ENCODE data around the gene HHIP. TPM values are rescaled to one million over a fixed set of nuclear protein-coding genes. Genes with fewer than 3 reads are reported as not detected.

The HHIP gene
- total and polyA plus RNA-seq, 7 donors = 0.01 to 0.56 (median 0.18) TPM; not detected in 1

- no peak overlapping the region for H3K27ac ChIP-seq
- intact Hi-C loops (cut with DNase I) = no loop called here
- ATAC-seq (no peak), DNase-seq (no peak)
- H3K9me3 ChIP-seq = no peaks in the 10 kb centered on the region
- H3K36me3 ChIP-seq (ENCODE audit: insufficient read depth in 1 of 2, low read depth in 1 of 2) = no peaks in the 10 kb centered on the region
- WGBS, 3 donors = 91 to 92% (median 92%) methylated on average over 8 of the region's 8 CpGs
- TF ChIP-seq CTCF (IDR thresholded peaks at IDR 0.05) = no peak
- H3K4me3 ChIP-seq = no peak overlapping the region
- H3K4me1 ChIP-seq = no peaks in the 10 kb centered on the region
- H3K27me3 ChIP-seq (ENCODE audit: insufficient read depth in 3 of 3, low read length in 2 of 3) = no peaks in the 10 kb centered on the region
Measured at GRCh38 chr4:144683516-144683915, 37.6 kb downstream of the HHIP start.

GRCh38 chr4:144685911-144686310, 40.0 kb downstream of the HHIP start:
- DNase-seq = no peak
- 81 to 86% (median 82%) methylated on average over 3 of the region's 3 CpGs for WGBS, 3 donors
- Histone ChIP-seq H3K9me3 (no peaks in the 10 kb centered on the region), H3K27ac (no peak overlapping the region), H3K4me1 (no peaks in the 10 kb centered on the region), H3K27me3 (ENCODE audit: insufficient read depth in 3 of 3, low read length in 2 of 3) (no peaks in the 10 kb centered on the region), H3K36me3 (ENCODE audit: insufficient read depth in 1 of 2, low read depth in 1 of 2) (no peaks in the 10 kb centered on the region), H3K4me3 (no peak overlapping the region)
- no peak for ATAC-seq
- no peak for TF ChIP-seq CTCF (IDR thresholded peaks at IDR 0.05)
- intact Hi-C loops (cut with DNase I) = no loop called here

GRCh38 chr4:144686921-144687320, 41.0 kb downstream of the HHIP start:
- H3K9me3 ChIP-seq = no peaks in the 10 kb centered on the region
- intact Hi-C loops (cut with DNase I) = no loop called here
- H3K27me3 ChIP-seq (ENCODE audit: insufficient read depth in 3 of 3, low read length in 2 of 3) = no peaks in the 10 kb centered on the region
- no peak overlapping the region for H3K4me3 ChIP-seq
- WGBS, 3 donors = 76 to 78% (median 77%) methylated on average over 2 of the region's 2 CpGs
- no peak overlapping the region for H3K27ac ChIP-seq
- DNase-seq (no peak), ATAC-seq (no peak)
- no peaks in the 10 kb centered on the region for H3K36me3 ChIP-seq (ENCODE audit: insufficient read depth in 1 of 2, low read depth in 1 of 2)
- H3K4me1 ChIP-seq = no peaks in the 10 kb centered on the region
- TF ChIP-seq CTCF (IDR thresholded peaks at IDR 0.05) = no peak

GRCh38 chr4:144687466-144687865, 41.5 kb downstream of the HHIP start:
- Histone ChIP-seq H3K9me3 (no peaks in the 10 kb centered on the region), H3K27me3 (ENCODE audit: insufficient read depth in 3 of 3, low read length in 2 of 3) (no peaks in the 10 kb centered on the region), H3K36me3 (ENCODE audit: insufficient read depth in 1 of 2, low read depth in 1 of 2) (no peaks in the 10 kb centered on the region), H3K27ac (no peak overlapping the region), H3K4me3 (no peak overlapping the region), H3K4me1 (no peaks in the 10 kb centered on the region)
- DNase-seq (no peak), ATAC-seq (no peak)
- intact Hi-C loops (cut with DNase I) = no loop called here
- WGBS, 3 donors = 93 to 97% (median 97%) methylated on average over 1 of the region's 1 CpG
- no peak for TF ChIP-seq CTCF (IDR thresholded peaks at IDR 0.05)

- TF ChIP-seq CTCF (IDR thresholded peaks at IDR 0.05) = no peak
- ATAC-seq = no peak
- WGBS, 3 donors = 88 to 93% (median 89%) methylated on average over 3 of the region's 3 CpGs
Measured at GRCh38 chr4:144688035-144688569, 42.1 kb downstream of the HHIP start.

More at GRCh38 chr4:144688035-144688569, 42.1 kb downstream of the HHIP start:
- no peak overlapping the region for H3K4me3 ChIP-seq
- DNase-seq = no peak
- H3K36me3 ChIP-seq (ENCODE audit: insufficient read depth in 1 of 2, low read depth in 1 of 2) = no peaks in the 10 kb centered on the region
- H3K27me3 ChIP-seq (ENCODE audit: insufficient read depth in 3 of 3, low read length in 2 of 3) = no peaks in the 10 kb centered on the region
- H3K9me3 ChIP-seq = no peaks in the 10 kb centered on the region
- no peak overlapping the region for H3K27ac ChIP-seq
- intact Hi-C loops (cut with DNase I) = no loop called here
- H3K4me1 ChIP-seq = no peaks in the 10 kb centered on the region

All from psoas muscle (tissue), 8 donors.